Heart right ventricle (tissue), 16 donors: ENCODE data around the gene TRIM13. TPM values are rescaled to one million over a fixed set of nuclear protein-coding genes. Genes with fewer than 3 reads are reported as not detected.

Experiments
- ATAC-seq, 8 donors: fragments of 200-7000 bp; cut with Tn5 transposase; one replicate each; pipeline ENCODE4 v1.9.1; 2020; ENCODE audit warnings: mild to moderate bottlenecking in 8 of 8, moderate library complexity in 8 of 8, moderate number of reproducible peaks in 1 of 8
- DNase-seq, 2 donors: peaks; one replicate each; pipeline ENCODE4 v3.0.0-alpha.2; 2020
- H3K27ac ChIP-seq, 10 donors: fragments of 200-600 bp; sonication (generic) in 2 of 10; one replicate each; pipeline versions ENCODE4 v1.5.0 to v1.8.0; 2020 to 2022; ENCODE audit warnings: mild to moderate bottlenecking in 3 of 10
- H3K27me3 ChIP-seq, 7 donors: fragments of 200-600 bp; one replicate each; pipeline ENCODE4 v1.8.0; 2021 to 2022; ENCODE audit warnings: mild to moderate bottlenecking in 2 of 7
- H3K36me3 ChIP-seq, 9 donors: fragments of 200-600 bp; sonication (generic) in 1 of 9; one replicate each; pipeline versions ENCODE4 v1.5.0 to v1.8.0; 2020 to 2022; ENCODE audit warnings: mild to moderate bottlenecking in 2 of 9
- H3K4me1 ChIP-seq, 9 donors: fragments of 200-600 bp; sonication (generic) in 1 of 9; one replicate each; pipeline versions ENCODE4 v1.5.0 to v1.8.0; 2020 to 2022; ENCODE audit warnings: mild to moderate bottlenecking in 4 of 9
- H3K4me3 ChIP-seq, 10 donors: fragments of 200-600 bp; sonication (generic) in 2 of 10; one replicate each; pipeline versions ENCODE4 v1.5.0 to v1.8.0; 2020 to 2022; ENCODE audit warnings: mild to moderate bottlenecking in 7 of 10, moderate library complexity in 2 of 10
- H3K9me3 ChIP-seq, 11 donors: fragments of 200-600 bp in 10 of 11; sonication (generic) in 2 of 11; one replicate each; pipeline versions ENCODE4 v1.5.0 to v1.8.0; 2013 to 2022; ENCODE audit warnings: mild to moderate bottlenecking in 2 of 11, control low read depth in 1 of 11, moderate library complexity in 1 of 11
- WGBS, 2 donors: extraction: QIAGEN DNeasy Blood & Tissue Kit; methylation state at CpG; one replicate each; pipeline ENCODE4 v1.1.7; 2013; ENCODE audit warnings: inconsistent platforms in 1 of 2; 5-methylcytosine and 5-hydroxymethylcytosine counted together
- intact Hi-C, 10 donors: fragments of 100-400 bp; cut with DNase I; formaldehyde crosslinking; loops; one replicate each; pipeline versions ENCODE4 v1.11.1 to v1.14.2; 2022
- polyA plus RNA-seq, 2 donors: library from polyadenylated mRNA; stranded (reverse); fragments of 200-250 nt; gene quantifications; one replicate each; pipeline ENCODE4 v1.2.3, GENCODE V29; 2013
- total RNA-seq, 10 donors: library from RNA; stranded (reverse); fragmentation: NEBNext Ultra II Directional in 3 of 10; extraction: Animal tissue kit (Norgen Biotek cat#: 25700) in 3 of 10; gene quantifications; one replicate each; pipeline versions ENCODE4 v1.2.1 to v1.2.4, GENCODE V29; 2021 to 2023
- TF ChIP-seq, protein P1 (sequence below), 9 donors: fragments of 200-600 bp; sonication (generic) in 2 of 9; IDR thresholded peaks; one replicate each; pipeline versions ENCODE4 v1.5.0 to v1.8.0; 2021 to 2022; ENCODE audit warnings: antibody characterized with exemption in 9 of 9, mild to moderate bottlenecking in 5 of 9, moderate library complexity in 1 of 9
- donor health status: Arrhythmogenic right ventricular cardiomyopathy.
- donor health status: ischemic (EF 13 %, LVEDD 7.1; RV severe dilation, severe dysfunction).
- donor health status: healthy with polysubstance abuse.
- donor health status: DM: no; HTN: yes; CAD: no.
- donor health status: DM: no; HTN: no; CAD: no.
- donor health status: ischemic (EF 25% LVEDD 6.9; RV normal size, moderate dysfunction).
- donor health status: ischemic (EF 25% LVEDD 5.7; RV mildly dilated, moderate dysfunction).
- donor health status: healthy.
- donor health status: DM: yes; HTN: yes; CAD: no.
- donor health status: Ischemic cardiomyopathy.
- donor health status: ischemic (EF 35%, LVEDD 5.7; RV mildly dilated, moderate dysfunction).
- donor health status: nonischemic (EF 11% LVEDD 7.7; RV severe dilation, severe dysfunction).
- donor health status: DM: yes; HTN: yes; CAD: no.
- donor health status: PGD.
- donor health status: ischemic (EF 29% LVEDD 5.4; RV normal size, mild dysfunction).
- donor health status: nonischemic (EF 23%, LVEDD 6.1; RV moderate dilation, normal function).

Gene TRIM13
- total and polyA plus RNA-seq, 12 donors = 9.7 to 26.9 (median 19.1) TPM

DNA sequence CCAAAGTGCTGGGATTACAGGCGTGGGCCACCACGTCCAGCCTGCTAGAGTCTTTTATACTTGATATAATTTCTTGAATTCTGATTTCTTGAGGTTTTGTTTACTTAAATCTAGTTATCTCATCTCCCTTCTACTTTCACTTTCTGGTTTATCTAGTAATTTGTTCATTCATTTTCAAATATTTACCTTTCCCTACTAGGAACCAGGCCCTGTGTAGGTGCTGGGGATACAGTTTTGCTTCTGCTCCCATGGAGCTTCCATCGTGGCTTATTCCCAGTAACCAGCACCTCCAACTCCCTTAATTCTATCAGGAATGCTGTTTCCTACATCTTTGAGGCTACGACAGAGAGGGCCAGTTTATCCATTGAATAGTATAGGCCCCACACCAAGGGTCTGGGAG is 24.1 kb upstream of the TRIM13 start:
- Histone ChIP-seq H3K4me3 (no peak overlapping the region), H3K9me3 (no peaks in the 10 kb centered on the region), H3K4me1 (peaks cover 0 to 4% (median 0%) of the 10 kb centered on the region in 9 donors), H3K27ac (no peak overlapping the region), H3K27me3 (no peaks in the 10 kb centered on the region), H3K36me3 (peaks cover 0 to 41% (median 0%) of the 10 kb centered on the region in 9 donors)
- TF ChIP-seq, protein P1, sequence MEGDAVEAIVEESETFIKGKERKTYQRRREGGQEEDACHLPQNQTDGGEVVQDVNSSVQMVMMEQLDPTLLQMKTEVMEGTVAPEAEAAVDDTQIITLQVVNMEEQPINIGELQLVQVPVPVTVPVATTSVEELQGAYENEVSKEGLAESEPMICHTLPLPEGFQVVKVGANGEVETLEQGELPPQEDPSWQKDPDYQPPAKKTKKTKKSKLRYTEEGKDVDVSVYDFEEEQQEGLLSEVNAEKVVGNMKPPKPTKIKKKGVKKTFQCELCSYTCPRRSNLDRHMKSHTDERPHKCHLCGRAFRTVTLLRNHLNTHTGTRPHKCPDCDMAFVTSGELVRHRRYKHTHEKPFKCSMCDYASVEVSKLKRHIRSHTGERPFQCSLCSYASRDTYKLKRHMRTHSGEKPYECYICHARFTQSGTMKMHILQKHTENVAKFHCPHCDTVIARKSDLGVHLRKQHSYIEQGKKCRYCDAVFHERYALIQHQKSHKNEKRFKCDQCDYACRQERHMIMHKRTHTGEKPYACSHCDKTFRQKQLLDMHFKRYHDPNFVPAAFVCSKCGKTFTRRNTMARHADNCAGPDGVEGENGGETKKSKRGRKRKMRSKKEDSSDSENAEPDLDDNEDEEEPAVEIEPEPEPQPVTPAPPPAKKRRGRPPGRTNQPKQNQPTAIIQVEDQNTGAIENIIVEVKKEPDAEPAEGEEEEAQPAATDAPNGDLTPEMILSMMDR (IDR thresholded peaks at IDR 0.05) = no peak
- WGBS, 2 donors = 93 to 95% methylated on average over 4 of the region's 4 CpGs
- ATAC-seq = no peak
- intact Hi-C loops = loop anchor here in 7 of 10 donors (5.0 to 10.0 kb wide), 6 partner anchors 552 to 1092 kb away; no protein-coding TSS in a partner anchor
- DNase-seq = no peak

DNA sequence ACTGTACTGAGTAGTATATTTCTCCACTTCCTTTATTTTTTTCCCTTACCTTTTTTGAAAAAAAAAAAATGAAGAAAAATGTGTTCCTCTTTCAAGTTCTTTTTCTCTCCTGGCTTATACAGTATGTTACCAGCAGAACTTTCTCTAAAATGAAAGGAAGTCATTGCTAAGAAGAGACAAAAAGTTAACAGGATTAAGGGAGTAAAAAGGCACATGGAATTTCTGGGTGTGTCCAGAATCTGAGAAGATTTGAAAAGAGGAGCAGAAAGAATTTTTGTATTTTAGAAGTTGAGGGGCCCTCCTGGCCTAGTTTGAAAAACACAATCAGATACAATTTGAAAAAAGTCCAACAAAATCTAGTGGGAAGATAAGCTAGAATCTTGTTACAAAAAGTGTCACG is 21.0 kb upstream of the TRIM13 start:
- no peak for DNase-seq
- TF ChIP-seq, protein P1 (IDR thresholded peaks at IDR 0.05) = no peak
- H3K4me3 ChIP-seq = no peak overlapping the region
- H3K4me1 ChIP-seq = peaks cover 0 to 5% (median 0%) of the 10 kb centered on the region in 9 donors
- no peaks in the 10 kb centered on the region for H3K9me3 ChIP-seq
- 87 to 97% methylated on average over 1 of the region's 1 CpG for WGBS, 2 donors
- H3K27ac ChIP-seq = no peak overlapping the region
- intact Hi-C loops = loop anchor here (2.0 to 10.0 kb wide), 15 partner anchors 549 to 1096 kb away; no protein-coding TSS in a partner anchor
- no peak for ATAC-seq
- no peaks in the 10 kb centered on the region for H3K27me3 ChIP-seq
- peaks cover 0 to 34% (median 0%) of the 10 kb centered on the region in 9 donors for H3K36me3 ChIP-seq

DNA sequence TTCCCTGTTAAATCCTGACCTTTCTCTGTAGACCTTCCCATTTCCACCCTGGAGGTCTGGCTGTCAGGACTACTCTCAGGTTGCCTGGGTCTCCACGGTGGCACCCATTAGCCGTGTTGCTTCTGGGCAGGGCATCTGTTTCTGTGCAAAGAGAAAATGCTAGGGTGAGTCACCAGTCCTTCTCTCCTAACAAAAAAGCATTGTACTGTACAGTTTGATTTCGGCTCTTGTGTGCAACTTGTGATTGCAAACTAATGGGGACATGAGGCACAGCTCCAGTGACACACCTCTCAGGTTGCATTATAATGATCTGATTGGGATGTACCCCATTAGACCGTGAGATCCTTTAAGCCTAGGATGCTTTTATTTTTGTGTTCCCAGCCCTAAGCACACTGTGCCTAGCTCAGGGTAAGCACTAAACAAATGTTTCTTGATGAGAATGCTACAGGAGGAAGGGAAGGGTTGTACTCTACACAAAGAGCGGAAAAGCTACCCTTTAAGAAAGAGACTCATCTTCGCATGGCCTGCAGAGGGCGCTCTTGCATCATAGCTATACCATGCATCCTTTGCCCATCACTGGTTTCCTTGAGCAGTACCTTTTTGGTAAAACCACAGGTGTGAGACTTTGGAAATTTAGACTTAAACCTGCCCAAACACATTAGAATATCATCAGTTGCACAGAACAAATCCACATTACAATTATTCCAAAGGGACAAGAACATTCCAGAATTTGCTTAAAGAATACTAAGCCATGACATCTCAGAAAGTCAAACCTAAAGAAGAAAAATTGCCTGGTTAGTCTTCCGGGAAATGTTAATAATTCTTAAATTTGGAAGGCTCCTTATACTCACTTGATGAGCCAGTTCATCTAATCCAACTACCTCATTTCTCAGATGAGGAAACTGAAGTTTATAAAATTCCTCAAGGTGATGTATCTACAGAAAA is 20.3 kb upstream of the TRIM13 start:
- TF ChIP-seq, protein P1 (IDR thresholded peaks at IDR 0.05) = peak; percentile 71 to 94 (median 87)
- Histone ChIP-seq H3K4me3 (no peak overlapping the region), H3K27me3 (no peaks in the 10 kb centered on the region), H3K36me3 (peaks cover 0 to 31% (median 0%) of the 10 kb centered on the region in 9 donors), H3K4me1 (peaks cover 0 to 5% (median 0%) of the 10 kb centered on the region in 9 donors), H3K9me3 (no peaks in the 10 kb centered on the region), H3K27ac (no peak overlapping the region)
- DNase-seq = peak; percentile 57 to 71
- peak; percentile 64 to 85 (median 80) for ATAC-seq
- intact Hi-C loops = loop anchor here (2.0 to 10.0 kb wide), 15 partner anchors 548 to 1096 kb away; no protein-coding TSS in a partner anchor
- WGBS, 2 donors = 51 to 57% methylated on average over 8 of the region's 8 CpGs

DNA sequence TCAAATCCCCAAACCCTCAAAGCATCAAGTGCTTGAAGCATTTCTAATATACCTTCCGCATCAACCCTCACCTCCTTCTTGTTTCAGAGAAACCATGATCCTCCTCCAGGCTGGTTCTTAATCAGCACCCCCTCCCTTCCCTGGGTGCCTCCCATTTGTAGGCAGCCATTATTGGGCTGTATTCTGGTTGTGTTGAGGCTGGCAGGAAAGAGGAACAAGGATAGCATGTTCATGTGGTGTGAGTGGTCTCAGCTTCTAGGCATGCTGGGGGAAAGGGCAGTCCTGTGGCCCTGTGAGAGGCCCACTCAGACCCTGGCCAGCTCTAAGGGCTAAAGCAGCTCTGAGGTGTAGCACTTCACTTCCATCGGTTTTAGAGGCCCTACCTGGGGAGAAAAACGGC is 18.9 kb upstream of the TRIM13 start:
- Histone ChIP-seq H3K9me3 (no peaks in the 10 kb centered on the region), H3K27me3 (no peaks in the 10 kb centered on the region), H3K4me3 (no peak overlapping the region), H3K4me1 (peaks cover 0 to 5% (median 0%) of the 10 kb centered on the region in 9 donors), H3K36me3 (peaks cover 0 to 25% (median 0%) of the 10 kb centered on the region in 9 donors), H3K27ac (peak overlapping the region in 3 of 10 donors; percentile 12 to 46 (median 19))
- TF ChIP-seq, protein P1 (IDR thresholded peaks at IDR 0.05) = no peak
- DNase-seq (no peak), ATAC-seq (no peak)
- intact Hi-C loops = loop anchor here (2.0 to 10.0 kb wide), 15 partner anchors 547 to 1094 kb away; no protein-coding TSS in a partner anchor
- WGBS, 2 donors = 71 to 80% methylated on average over 3 of the region's 3 CpGs
